Stimulated activated CD4-positive, alpha-beta T cell treated with anti-CD3 and anti-CD28 coated beads, Interleukin-4, amount 100 ng/mL, for 24 hours (primary cell): ENCODE results near the gene S1PR3.

Experiments used
- DNase-seq: peaks from one replicate; pipeline ENCODE4 v3.0.0-alpha.2; 2020

S1PR3 gene

GRCh38 chr9:89039664-89040063 is 48.4 kb downstream of the S1PR3 start:
- no peak for DNase-seq

DNA sequence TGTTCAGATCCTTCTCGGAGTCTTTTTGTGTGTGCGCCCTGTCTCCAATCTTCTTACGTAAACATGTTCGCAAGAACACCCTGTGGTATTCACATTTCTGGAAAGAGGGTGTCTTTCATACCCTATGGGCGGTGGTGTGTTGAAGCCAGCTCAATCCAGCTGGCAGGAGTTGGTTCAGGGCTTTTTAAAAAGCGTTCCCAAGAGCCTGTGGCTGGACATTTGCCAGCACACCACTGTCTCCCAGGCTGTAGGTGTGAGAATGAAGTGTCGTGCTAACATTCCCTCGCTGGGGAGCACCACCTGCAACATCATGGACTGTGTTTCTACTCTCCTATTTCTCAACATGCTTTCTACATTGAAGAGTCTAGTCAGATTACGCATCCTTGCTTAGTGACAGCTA is 51.7 kb downstream of the S1PR3 start:
- no peak for DNase-seq

GRCh38 chr9:89044104-89044503 is 52.8 kb downstream of the S1PR3 start:
- DNase-seq: no peak

GRCh38 chr9:89044881-89045280 is 53.6 kb downstream of the S1PR3 start:
- DNase-seq: no peak

- no peak for DNase-seq
Measured at GRCh38 chr9:89046832-89047231, 55.6 kb downstream of the S1PR3 start.

GRCh38 chr9:89047667-89048066 is 56.4 kb downstream of the S1PR3 start:
- DNase-seq: no peak

- no peak for DNase-seq
Measured at GRCh38 chr9:89048616-89049015, 57.3 kb downstream of the S1PR3 start.

DNA sequence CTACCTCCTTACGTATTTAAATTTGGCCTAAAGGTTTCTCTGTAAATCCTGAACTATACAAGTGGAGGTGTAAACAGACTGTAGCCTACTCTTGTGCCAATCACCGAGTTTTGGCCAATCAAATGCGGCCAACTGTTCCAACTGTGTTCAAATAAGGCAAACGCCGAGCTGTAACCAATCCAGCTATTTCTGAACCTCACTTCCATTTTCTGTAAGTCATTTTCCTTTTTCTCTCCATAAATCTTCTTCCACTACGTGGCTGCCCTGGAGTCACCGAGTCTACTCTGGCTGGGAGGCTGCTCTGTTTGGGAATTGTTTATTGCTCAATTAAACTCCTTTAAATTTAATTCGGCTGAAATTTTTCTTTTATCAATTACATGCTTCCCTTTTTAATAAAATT is 58.4 kb downstream of the S1PR3 start:
- DNase-seq: no peak

GRCh38 chr9:89051421-89052025 is 60.3 kb downstream of the S1PR3 start:
- no peak for DNase-seq

DNA sequence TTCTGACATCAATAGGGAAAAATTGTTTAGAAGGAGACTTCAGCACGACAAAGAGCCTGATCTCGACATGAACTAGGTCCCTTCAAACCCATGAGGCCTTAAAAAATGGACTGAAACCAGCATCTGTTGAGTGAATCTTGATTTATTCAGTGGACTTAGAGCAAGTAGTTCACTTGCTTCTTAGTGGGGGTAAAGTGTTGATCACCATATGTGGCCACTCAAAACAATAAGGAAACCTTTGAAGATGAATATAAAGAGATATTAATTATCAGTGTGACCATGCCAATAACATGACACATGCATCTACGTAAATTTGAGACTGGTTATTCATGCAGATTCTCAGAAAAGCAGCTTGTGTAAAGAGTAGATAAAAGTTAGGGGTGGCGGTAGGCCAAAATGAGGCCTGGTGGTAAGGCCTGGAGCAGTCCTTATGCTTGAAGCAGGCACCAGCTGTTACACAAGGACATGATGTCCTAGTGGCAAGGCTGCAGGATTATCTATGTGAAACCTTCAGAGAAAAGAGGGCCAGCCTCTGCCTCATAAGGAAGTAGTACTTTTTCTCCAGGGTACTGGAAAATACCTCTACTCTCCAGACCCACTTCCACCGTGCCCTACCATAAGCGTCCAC is 61.3 kb downstream of the S1PR3 start:
- DNase-seq: no peak

GRCh38 chr9:89053301-89053700 is 62.0 kb downstream of the S1PR3 start:
- DNase-seq: no peak
